ENCODE measurements around the gene CSTPP1.
A peak's percentile ranks its signal among the peaks of the same experiment; 100 is the strongest.

CSTPP1 gene

DNA sequence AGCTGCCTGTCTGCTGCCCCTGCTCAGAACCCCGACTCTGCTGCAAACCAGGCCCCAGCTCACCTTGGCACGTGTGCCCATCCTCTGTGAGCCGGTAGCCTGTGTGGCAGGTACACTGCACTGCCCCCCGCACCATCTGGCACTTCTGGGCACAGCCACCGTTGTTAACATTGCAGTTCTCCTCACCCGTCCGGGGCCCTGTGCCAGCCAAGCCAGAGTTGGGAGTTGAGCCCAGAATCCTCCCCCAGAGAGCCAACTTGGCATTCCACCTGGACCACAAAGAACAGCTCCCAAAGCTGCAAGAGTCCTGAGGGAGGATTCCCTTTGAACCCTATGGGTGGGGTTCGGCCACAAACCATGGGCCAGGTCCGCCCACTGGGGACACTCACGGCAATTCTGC lies 40.7 kb upstream of the CSTPP1 start:
- Histone ChIP-seq H4K20me1 (no peaks in the 10 kb centered on the region; a peak in 1 of 22 replicates), H3K4me2 (no peak overlapping the region), H3K9me3 (replicated peaks in 1 of 11) (no peaks in the 10 kb centered on the region; a peak in 1 of 22 replicates), H3K9ac (no peak overlapping the region), H3K27ac (no peak overlapping the region), H3K4me1 (no peaks in the 10 kb centered on the region), H3K27me3 (no peaks in the 10 kb centered on the region), H3K36me3 (no peaks in the 10 kb centered on the region), H3K4me3 (no peak overlapping the region)
- TF ChIP-seq Cebpa-rat (IDR thresholded peaks at IDR 0.05), result no peak

- Histone ChIP-seq H3K4me3 (no peak overlapping the region), H3K27ac (no peak overlapping the region), H3K27me3 (no peaks in the 10 kb centered on the region), H3K36me3 (no peaks in the 10 kb centered on the region), H3K9ac (no peak overlapping the region), H3K4me1 (no peaks in the 10 kb centered on the region), H3K4me2 (no peak overlapping the region), H4K20me1 (no peaks in the 10 kb centered on the region; a peak in 1 of 22 replicates), H3K9me3 (replicated peaks in 1 of 11) (no peaks in the 10 kb centered on the region; a peak in 1 of 22 replicates)
- no peak for TF ChIP-seq Cebpa-rat (IDR thresholded peaks at IDR 0.05)
Measured at GRCh38 chr11:46896719-46897406, 39.7 kb upstream of the CSTPP1 start.

- Histone ChIP-seq H3K9ac (no peak overlapping the region), H3K4me2 (no peak overlapping the region), H3K36me3 (no peaks in the 10 kb centered on the region), H3K9me3 (replicated peaks in 1 of 11) (no peaks in the 10 kb centered on the region; a peak in 1 of 22 replicates), H3K27me3 (no peaks in the 10 kb centered on the region), H3K27ac (no peak overlapping the region), H3K4me3 (no peak overlapping the region), H3K4me1 (no peaks in the 10 kb centered on the region), H4K20me1 (no peaks in the 10 kb centered on the region; a peak in 1 of 22 replicates)
- no peak for TF ChIP-seq Cebpa-rat (IDR thresholded peaks at IDR 0.05)
Measured at GRCh38 chr11:46898396-46899095, 38.0 kb upstream of the CSTPP1 start.

DNA sequence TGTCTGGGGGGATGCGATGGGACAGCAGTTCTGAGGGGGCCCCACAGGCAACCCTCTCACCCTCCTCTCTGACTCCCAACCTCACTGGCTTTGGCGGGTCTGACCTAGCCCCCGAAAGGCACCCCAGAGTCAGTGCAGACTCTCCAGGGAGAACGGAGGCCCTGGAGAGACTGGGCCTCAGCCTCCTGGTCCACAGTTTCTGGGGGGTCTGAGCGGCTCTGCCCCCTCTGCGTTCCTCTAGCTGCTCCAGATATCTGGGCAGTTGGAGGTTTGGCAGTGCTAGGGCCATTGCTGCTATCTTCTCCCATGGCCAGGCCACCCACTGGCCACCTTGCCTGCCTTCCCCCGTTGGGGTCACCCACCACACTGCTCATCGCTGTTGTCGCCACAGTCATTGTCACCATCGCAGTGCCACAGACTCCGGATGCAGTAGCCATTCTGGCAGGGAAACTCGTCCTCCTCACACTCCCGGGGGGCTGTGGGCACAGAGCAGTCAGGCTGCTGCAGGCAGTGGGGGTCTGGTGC lies 37.0 kb upstream of the CSTPP1 start:
- no peak overlapping the region for H3K27ac ChIP-seq

GRCh38 chr11:46900091-46900746 lies 36.3 kb upstream of the CSTPP1 start:
- no peaks in the 10 kb centered on the region; a peak in 1 of 22 replicates for H3K9me3 ChIP-seq (replicated peaks in 1 of 11)
- H3K4me3 ChIP-seq, result no peak overlapping the region
- H3K9ac ChIP-seq, result no peak overlapping the region
- no peaks in the 10 kb centered on the region; a peak in 1 of 22 replicates for H4K20me1 ChIP-seq
- no peaks in the 10 kb centered on the region for H3K4me1 ChIP-seq
- no peak overlapping the region for H3K27ac ChIP-seq
- H3K4me2 ChIP-seq, result no peak overlapping the region
- H3K36me3 ChIP-seq, result no peaks in the 10 kb centered on the region
- no peaks in the 10 kb centered on the region for H3K27me3 ChIP-seq
- no peak for TF ChIP-seq Cebpa-rat (IDR thresholded peaks at IDR 0.05)

More for the DNA sequence above, 37.0 kb upstream of the CSTPP1 start:
- H3K9me3 ChIP-seq (replicated peaks in 1 of 11), result no peaks in the 10 kb centered on the region; a peak in 1 of 22 replicates
- H3K4me3 ChIP-seq, result no peak overlapping the region
- no peaks in the 10 kb centered on the region for H3K36me3 ChIP-seq
- no peak overlapping the region for H3K9ac ChIP-seq
- H4K20me1 ChIP-seq, result no peaks in the 10 kb centered on the region; a peak in 1 of 22 replicates
- TF ChIP-seq Cebpa-rat (IDR thresholded peaks at IDR 0.05), result no peak
- H3K27me3 ChIP-seq, result no peaks in the 10 kb centered on the region
- H3K4me1 ChIP-seq, result no peaks in the 10 kb centered on the region
- no peak overlapping the region for H3K4me2 ChIP-seq

DNA sequence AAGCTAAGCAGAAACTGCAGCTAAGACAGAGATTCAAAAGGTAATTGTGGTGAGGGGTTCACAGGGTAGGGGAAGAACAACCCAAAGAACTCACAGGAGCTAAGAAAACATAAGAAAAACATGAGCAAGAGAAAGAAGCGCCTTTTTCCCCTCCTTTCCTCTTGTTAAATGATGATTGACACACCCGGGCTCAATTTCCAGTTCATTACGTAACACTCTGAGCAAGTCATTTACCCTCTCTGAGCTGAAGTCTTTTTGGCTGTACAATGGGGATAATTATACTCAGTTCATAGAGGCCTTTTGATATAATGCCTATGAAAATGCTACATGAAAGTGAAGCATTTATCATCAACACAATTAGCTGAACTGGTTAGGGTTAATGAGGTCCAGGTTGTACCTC lies 35.4 kb upstream of the CSTPP1 start:
- H3K36me3 ChIP-seq, result no peaks in the 10 kb centered on the region
- 0 out of 22 replicates have a peak, but pooled peaks of 1 of the 11 experiments have one; percentile 15 for TF ChIP-seq Cebpa-rat (IDR thresholded peaks at IDR 0.05)

GRCh38 chr11:46902694-46903093 lies 33.9 kb upstream of the CSTPP1 start:
- H3K9ac ChIP-seq, result no peak overlapping the region
- no peaks in the 10 kb centered on the region for H3K36me3 ChIP-seq
- H3K27me3 ChIP-seq, result no peaks in the 10 kb centered on the region
- no peaks in the 10 kb centered on the region; a peak in 1 of 22 replicates for H4K20me1 ChIP-seq
- TF ChIP-seq Cebpa-rat (IDR thresholded peaks at IDR 0.05), result no peak
- H3K4me2 ChIP-seq, result no peak overlapping the region
- H3K4me3 ChIP-seq, result no peak overlapping the region
- H3K9me3 ChIP-seq (replicated peaks in 1 of 11), result no peaks in the 10 kb centered on the region; a peak in 1 of 22 replicates
- no peak overlapping the region for H3K27ac ChIP-seq
- H3K4me1 ChIP-seq, result no peaks in the 10 kb centered on the region

More for the DNA sequence above, 35.4 kb upstream of the CSTPP1 start:
- Histone ChIP-seq H4K20me1 (no peaks in the 10 kb centered on the region; a peak in 1 of 22 replicates), H3K9me3 (replicated peaks in 1 of 11) (no peaks in the 10 kb centered on the region; a peak in 1 of 22 replicates), H3K4me2 (no peak overlapping the region), H3K4me3 (no peak overlapping the region), H3K27me3 (no peaks in the 10 kb centered on the region), H3K27ac (no peak overlapping the region), H3K4me1 (no peaks in the 10 kb centered on the region), H3K9ac (no peak overlapping the region)

DNA sequence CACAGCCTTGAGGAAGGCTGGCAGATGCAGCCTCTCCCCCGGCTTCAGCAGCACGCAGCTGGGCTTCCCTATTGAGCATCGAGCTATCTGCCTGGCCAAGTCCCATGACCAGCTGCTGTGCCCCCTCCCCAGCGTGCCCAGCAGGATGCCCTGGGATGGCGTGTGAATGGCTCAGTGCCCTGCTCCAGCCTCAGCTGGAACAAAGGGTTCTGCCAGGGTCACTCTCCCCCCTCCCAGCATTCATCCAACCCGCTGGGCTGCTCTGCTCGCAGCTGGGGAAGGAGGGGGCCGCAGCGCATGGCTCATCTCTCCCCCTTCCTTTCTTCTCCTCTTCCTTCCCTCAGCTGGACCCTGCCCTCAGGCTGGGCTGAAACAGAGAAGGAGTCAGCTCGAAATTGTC lies 32.7 kb upstream of the CSTPP1 start:
- Histone ChIP-seq H3K27ac (no peak overlapping the region), H3K9me3 (replicated peaks in 1 of 11) (no peaks in the 10 kb centered on the region), H4K20me1 (no peaks in the 10 kb centered on the region; a peak in 1 of 22 replicates), H3K27me3 (no peaks in the 10 kb centered on the region), H3K9ac (no peak overlapping the region), H3K4me1 (no peaks in the 10 kb centered on the region), H3K36me3 (no peaks in the 10 kb centered on the region), H3K4me3 (no peak overlapping the region), H3K4me2 (no peak overlapping the region)
- TF ChIP-seq Cebpa-rat (IDR thresholded peaks at IDR 0.05), result no peak

DNA sequence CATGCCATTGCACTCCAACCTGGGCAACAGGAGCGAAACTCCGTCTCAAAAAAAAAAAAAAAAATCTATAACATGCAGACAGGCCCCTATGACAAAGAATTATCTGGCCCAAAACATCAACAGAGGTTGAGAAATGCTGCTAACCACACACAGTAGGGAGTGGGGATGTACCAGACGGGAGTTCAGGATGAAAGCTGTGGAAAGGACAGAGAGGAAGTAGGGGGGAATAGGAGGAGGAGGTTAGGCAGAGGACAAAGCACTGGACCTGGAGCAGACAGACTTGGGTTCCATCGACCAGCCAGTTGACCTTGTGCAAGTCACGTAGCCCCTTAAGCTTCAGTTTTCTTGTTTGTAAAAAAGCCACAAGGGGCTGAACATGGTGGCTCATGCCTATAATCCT lies 30.8 kb upstream of the CSTPP1 start:
- Histone ChIP-seq H3K4me2 (no peak overlapping the region), H3K9ac (no peak overlapping the region), H3K27ac (no peak overlapping the region), H4K20me1 (no peaks in the 10 kb centered on the region), H3K4me1 (no peaks in the 10 kb centered on the region), H3K4me3 (no peak overlapping the region), H3K27me3 (no peaks in the 10 kb centered on the region), H3K9me3 (replicated peaks in 1 of 11) (no peaks in the 10 kb centered on the region), H3K36me3 (no peaks in the 10 kb centered on the region)
- TF ChIP-seq Cebpa-rat (IDR thresholded peaks at IDR 0.05), result no peak
